Measurements from ENCODE around the gene MBTPS1.

GRCh38 chr16:84082110-84082509 lies 34.6 kb downstream of the MBTPS1 start:
- TF ChIP-seq CTCF (IDR thresholded peaks at IDR 0.05): no peak
- no peak for TF ChIP-seq POLR2A (IDR thresholded peaks at IDR 0.05)
